ENCODE measurements around the gene SOX11. TPM values are rescaled to one million over a fixed set of nuclear protein-coding genes. Genes with fewer than 3 reads are reported as not detected.

Gene SOX11
- polyA plus RNA-seq, 3 donors = not detected

DNA sequence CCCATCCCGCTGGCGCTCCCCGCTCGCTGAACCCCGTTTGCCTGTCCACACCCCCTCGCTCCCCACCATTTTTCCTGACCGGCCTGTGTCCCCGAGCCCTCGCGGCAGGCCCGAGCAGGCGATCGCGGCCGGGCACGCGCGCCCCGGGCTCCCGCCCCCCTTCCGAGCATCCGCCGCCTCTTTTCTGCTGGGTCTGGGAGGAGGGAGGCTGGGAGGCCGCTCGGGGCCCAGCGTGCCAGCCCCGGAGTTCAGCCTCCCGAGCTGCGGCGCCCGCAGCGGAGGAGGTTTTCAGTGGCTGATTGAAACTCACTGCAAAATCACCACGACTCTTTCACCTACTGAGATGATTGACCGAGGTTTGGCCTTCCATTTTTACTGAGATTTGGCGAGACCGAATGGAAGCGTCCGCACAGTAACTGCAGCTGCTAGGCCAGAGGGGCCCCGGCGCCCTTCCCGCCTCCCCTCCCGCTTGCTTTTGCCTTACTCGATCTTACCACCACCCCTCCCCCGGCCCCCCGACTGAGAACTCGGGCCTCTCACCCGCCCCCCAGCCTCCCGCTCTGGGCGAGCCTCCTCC, 4.8 kb downstream of the SOX11 start:
- peak overlapping the region in 1 of 2 donors; percentile 77 for H3K4me3 Mint-ChIP-seq
- Histone ChIP-seq H3K9ac (ENCODE audit: insufficient read depth, low read length, poor library complexity, severe bottlenecking) (no peak overlapping the region), H3K36me3 (replicated peaks in 1 of 2; ENCODE audit: control insufficient read depth in 1 of 2, insufficient read depth in 2 of 2, low read length in 2 of 2) (no peaks in the 10 kb centered on the region), H3K4me2 (replicated peaks; ENCODE audit: extremely low read depth, low read length, poor library complexity, severe bottlenecking) (no peak overlapping the region), H3K4me1 (ENCODE audit: control insufficient read depth in 1 of 2, insufficient read depth in 2 of 2, low read length in 2 of 2) (no peaks in the 10 kb centered on the region), H3K79me2 (ENCODE audit: insufficient read depth, low read length) (no peaks in the 10 kb centered on the region), H3K27me3 (ENCODE audit: control insufficient read depth in 2 of 2, insufficient read depth in 2 of 2, low read length in 2 of 2) (peaks cover 54 to 71% of the 10 kb centered on the region in 2 donors), H2AFZ (ENCODE audit: insufficient read depth, low read depth, low read length, poor library complexity, severe bottlenecking) (no peak overlapping the region), H3K4me3 (replicated peaks in 1 of 3; ENCODE audit: low read depth in 2 of 3, low read length in 3 of 3) (no peak overlapping the region), H4K20me1 (ENCODE audit: insufficient read depth, low read length) (no peaks in the 10 kb centered on the region), H3K27ac (ENCODE audit: low read depth in 1 of 2, low read length in 2 of 2) (no peak overlapping the region), H3K9me3 (replicated peaks in 1 of 2; ENCODE audit: control insufficient read depth in 1 of 2, insufficient read depth in 1 of 2, low read length in 2 of 2) (peaks cover 0 to 10% of the 10 kb centered on the region in 2 donors)
- H3K27ac Mint-ChIP-seq = no peak overlapping the region
- no peak for DNase-seq
- H3K4me1 Mint-ChIP-seq = peaks cover 2% of the 10 kb centered on the region
- no peak for TF ChIP-seq CTCF (IDR thresholded peaks at IDR 0.05)
- peaks cover 2 to 3% of the 10 kb centered on the region in 2 donors for H3K36me3 Mint-ChIP-seq
- intact Hi-C loops (cut with micrococcal nuclease) = no loop called here
- peaks cover 0 to 18% (median 11%) of the 10 kb centered on the region in 7 donors for H3K9me3 Mint-ChIP-seq
- WGBS (ENCODE audit: insufficient coverage) = under 1% methylated on average over 35 of the region's 49 CpGs
- peaks cover 58 to 81% (median 74%) of the 10 kb centered on the region in 3 donors for H3K27me3 Mint-ChIP-seq (ENCODE audit: low read depth in 3 of 3)

- Mint-ChIP-seq H3K9me3 (peaks cover 0 to 15% (median 10%) of the 10 kb centered on the region in 7 donors), H3K4me1 (peaks cover 2% of the 10 kb centered on the region), H3K27ac (no peak overlapping the region), H3K4me3 (peak overlapping the region in 1 of 2 donors; percentile 77), H3K36me3 (peaks cover 2 to 3% of the 10 kb centered on the region in 2 donors), H3K27me3 (ENCODE audit: low read depth in 3 of 3) (peaks cover 55 to 77% (median 71%) of the 10 kb centered on the region in 3 donors)
- Histone ChIP-seq H3K27ac (ENCODE audit: low read depth in 1 of 2, low read length in 2 of 2) (no peak overlapping the region), H2AFZ (ENCODE audit: insufficient read depth, low read depth, low read length, poor library complexity, severe bottlenecking) (no peak overlapping the region), H3K9ac (ENCODE audit: insufficient read depth, low read length, poor library complexity, severe bottlenecking) (no peak overlapping the region), H4K20me1 (ENCODE audit: insufficient read depth, low read length) (no peaks in the 10 kb centered on the region), H3K9me3 (replicated peaks in 1 of 2; ENCODE audit: control insufficient read depth in 1 of 2, insufficient read depth in 1 of 2, low read length in 2 of 2) (peaks cover 0 to 10% of the 10 kb centered on the region in 2 donors), H3K4me3 (replicated peaks in 1 of 3; ENCODE audit: low read depth in 2 of 3, low read length in 3 of 3) (no peak overlapping the region), H3K27me3 (ENCODE audit: control insufficient read depth in 2 of 2, insufficient read depth in 2 of 2, low read length in 2 of 2) (peaks cover 54 to 67% of the 10 kb centered on the region in 2 donors), H3K4me2 (replicated peaks; ENCODE audit: extremely low read depth, low read length, poor library complexity, severe bottlenecking) (no peak overlapping the region), H3K36me3 (replicated peaks in 1 of 2; ENCODE audit: control insufficient read depth in 1 of 2, insufficient read depth in 2 of 2, low read length in 2 of 2) (no peaks in the 10 kb centered on the region), H3K4me1 (ENCODE audit: control insufficient read depth in 1 of 2, insufficient read depth in 2 of 2, low read length in 2 of 2) (no peaks in the 10 kb centered on the region), H3K79me2 (ENCODE audit: insufficient read depth, low read length) (no peaks in the 10 kb centered on the region)
- no peak for DNase-seq
- WGBS (ENCODE audit: insufficient coverage) = 28% methylated on average over 6 of the region's 8 CpGs
- intact Hi-C loops (cut with micrococcal nuclease) = no loop called here
- TF ChIP-seq CTCF (IDR thresholded peaks at IDR 0.05) = no peak
These were observed 5.4 kb downstream of the SOX11 start for GRCh38 chr2:5697562-5697961.

All from CD14-positive monocyte (primary cell).